Vagina (tissue), 2 donors: ENCODE data around the gene ZNF280A.

ENCODE experiments used
- CTCF ChIP-seq, 3 experiments: fragments of 450-650 bp in 2 of 3; fragments of 200-600 bp in 1 of 3; sonication (generic) in 1 of 3; IDR thresholded peaks; one replicate each; pipeline ENCODE4 v1.5.1; 2017 to 2019; ENCODE audit warnings: antibody characterized with exemption in 3 of 3, mild to moderate bottlenecking in 2 of 3, moderate library complexity in 2 of 3
- POLR2A ChIP-seq, 2 donors: fragments of 450-650 bp; IDR thresholded peaks; one replicate each; pipeline ENCODE4 v1.6.1; 2017; ENCODE audit warnings: antibody characterized with exemption in 2 of 2, mild to moderate bottlenecking in 2 of 2, moderate library complexity in 2 of 2
- POLR2AphosphoS5 ChIP-seq, 2 donors: sonication (generic); formaldehyde crosslinking; IDR thresholded peaks; one replicate each; pipeline ENCODE4 v1.9.0; 2017; ENCODE audit warnings: antibody characterized with exemption in 2 of 2, mild to moderate bottlenecking in 2 of 2, low read depth in 1 of 2; ENCODE audit not compliant: insufficient read depth in 1 of 2

GRCh38 chr22:22515890-22516289, 4.2 kb downstream of the ZNF280A start:
- no peak for TF ChIP-seq POLR2A (IDR thresholded peaks at IDR 0.05)
- no peak for TF ChIP-seq CTCF (IDR thresholded peaks at IDR 0.05)
- TF ChIP-seq POLR2AphosphoS5 (IDR thresholded peaks at IDR 0.05; ENCODE audit: insufficient read depth in 1 of 2, low read depth in 1 of 2): no peak
